ENCODE measurements around the gene PNKD.

Gene PNKD, protein sequence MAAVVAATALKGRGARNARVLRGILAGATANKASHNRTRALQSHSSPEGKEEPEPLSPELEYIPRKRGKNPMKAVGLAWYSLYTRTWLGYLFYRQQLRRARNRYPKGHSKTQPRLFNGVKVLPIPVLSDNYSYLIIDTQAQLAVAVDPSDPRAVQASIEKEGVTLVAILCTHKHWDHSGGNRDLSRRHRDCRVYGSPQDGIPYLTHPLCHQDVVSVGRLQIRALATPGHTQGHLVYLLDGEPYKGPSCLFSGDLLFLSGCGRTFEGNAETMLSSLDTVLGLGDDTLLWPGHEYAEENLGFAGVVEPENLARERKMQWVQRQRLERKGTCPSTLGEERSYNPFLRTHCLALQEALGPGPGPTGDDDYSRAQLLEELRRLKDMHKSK

DNA sequence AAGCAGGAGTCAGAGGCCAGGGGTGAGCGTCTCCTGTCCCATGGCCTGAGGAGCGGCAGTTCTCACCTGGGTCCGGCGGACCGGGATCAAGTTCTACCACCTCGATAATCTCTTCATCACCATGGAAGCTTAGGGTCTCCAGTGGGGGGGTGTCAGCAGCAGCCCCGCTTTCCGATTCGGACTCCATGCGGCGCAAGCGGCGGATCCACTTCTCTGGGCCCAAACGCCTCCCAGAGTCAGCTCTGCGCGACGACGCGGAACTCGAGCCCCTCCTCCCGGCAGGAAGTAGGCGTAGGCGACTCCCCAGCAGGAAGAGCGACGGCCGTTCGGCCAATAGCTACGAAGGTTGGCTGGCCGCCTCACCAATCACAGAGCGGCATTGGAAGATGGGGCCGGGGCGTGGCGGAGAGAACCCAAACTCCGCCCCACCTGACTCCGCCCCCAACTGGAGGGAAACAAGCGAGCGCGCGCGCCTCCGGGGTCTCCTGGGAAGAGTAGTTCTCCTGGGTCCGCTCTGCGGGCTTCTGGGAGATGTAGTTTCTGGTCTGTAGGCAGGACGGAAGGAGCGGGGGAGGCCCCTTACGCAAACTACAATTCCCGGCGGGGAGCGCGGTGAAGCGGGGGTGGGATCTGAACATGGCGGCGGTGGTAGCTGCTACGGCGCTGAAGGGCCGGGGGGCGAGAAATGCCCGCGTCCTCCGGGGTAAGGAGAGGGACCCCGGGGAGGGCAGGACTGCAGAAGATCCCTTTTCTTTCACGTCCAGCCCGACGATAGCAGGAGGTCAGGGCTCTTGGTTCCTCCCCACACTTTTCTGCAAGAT is at the start of gene PNKD, which contains the start of gene AAMP:
PNKD (plus strand) TSS at position 620 of the 821 bp plus-strand sequence; CDS start at position 637, 17 bp downstream.
AAMP (minus strand) TSS at position 238 of the 821 bp plus-strand sequence; CDS start at position 187, 51 bp downstream.
- peak; percentile 97 to 100 for DNase-seq

DNA sequence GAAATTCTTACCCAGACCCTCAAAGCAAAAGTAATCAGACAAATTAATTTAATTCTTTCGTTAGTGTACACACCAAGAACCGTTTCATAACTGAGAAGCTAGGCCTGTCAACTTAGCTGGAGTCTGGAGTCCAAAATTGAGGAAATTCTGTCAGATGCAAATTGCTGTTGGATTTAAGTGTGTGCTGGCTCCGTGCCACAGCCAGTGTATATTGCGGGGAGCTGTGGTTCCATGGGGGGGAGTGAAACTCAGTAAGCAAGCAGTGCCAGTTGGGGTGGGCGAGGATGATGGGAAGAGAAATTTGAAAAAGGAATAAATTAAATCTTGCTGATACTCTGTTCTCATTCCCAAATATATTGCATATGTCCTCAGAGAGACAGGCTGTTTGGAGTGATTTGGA is 49.3 kb upstream of the PNKD start:
- no peak for DNase-seq

DNA sequence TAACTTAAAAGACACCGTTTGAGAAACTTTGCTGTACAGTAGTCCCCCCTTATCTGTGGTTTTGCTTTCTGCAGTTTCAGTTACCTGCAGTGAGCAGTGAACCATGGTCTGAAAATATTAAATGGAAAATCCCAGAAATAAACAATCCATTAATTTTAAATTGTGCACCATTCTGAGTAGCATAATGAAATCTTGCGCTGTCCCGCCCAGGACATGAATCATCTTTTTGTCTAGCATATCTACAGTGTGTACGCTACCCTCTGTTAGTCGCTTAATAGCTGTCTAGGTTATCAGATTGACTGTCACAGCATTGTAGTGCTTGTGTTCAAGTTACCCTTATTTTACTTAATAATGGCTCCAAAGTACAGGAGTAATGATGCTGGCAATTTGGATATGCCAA is 47.3 kb upstream of the PNKD start:
- no peak for DNase-seq

DNA sequence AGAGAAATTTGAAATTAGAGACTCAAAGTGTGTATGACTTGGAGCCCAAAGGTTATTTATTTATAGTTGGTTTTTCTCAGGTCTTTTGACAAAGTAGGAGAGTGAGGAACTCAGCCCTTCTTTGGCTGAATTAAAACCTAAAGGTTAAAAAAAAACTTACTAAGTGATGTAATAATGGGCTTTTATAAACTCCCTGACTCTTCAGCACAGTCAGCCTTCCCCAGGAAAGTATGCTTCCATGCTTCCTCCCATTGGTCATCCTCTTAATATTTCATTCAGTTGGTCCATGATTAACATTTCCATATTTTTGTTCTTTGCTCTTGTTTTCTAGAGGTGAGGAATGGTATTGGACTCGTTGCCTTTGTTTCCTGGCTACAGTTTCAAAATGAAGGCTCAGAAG is 46.1 kb upstream of the PNKD start:
- DNase-seq: no peak

DNA sequence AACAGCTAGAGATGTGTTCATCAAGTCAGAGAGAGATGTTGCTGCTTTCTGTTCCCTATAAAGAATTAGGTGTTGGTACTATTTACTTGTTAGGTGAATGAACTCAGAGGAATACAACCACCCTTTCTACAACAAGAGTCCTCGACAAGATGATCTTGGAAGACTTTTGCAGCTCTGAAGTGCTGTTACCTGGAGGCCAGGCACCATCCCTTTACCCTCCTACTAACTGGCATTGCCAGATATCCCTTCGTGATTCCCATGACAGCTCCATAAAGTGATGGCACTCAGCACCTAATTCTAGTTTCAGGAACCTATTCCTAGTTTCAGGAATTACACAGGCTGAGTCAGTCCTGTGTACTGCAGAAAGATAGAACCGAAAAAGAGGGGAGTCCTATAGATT is 43.4 kb upstream of the PNKD start:
- DNase-seq: no peak

DNA sequence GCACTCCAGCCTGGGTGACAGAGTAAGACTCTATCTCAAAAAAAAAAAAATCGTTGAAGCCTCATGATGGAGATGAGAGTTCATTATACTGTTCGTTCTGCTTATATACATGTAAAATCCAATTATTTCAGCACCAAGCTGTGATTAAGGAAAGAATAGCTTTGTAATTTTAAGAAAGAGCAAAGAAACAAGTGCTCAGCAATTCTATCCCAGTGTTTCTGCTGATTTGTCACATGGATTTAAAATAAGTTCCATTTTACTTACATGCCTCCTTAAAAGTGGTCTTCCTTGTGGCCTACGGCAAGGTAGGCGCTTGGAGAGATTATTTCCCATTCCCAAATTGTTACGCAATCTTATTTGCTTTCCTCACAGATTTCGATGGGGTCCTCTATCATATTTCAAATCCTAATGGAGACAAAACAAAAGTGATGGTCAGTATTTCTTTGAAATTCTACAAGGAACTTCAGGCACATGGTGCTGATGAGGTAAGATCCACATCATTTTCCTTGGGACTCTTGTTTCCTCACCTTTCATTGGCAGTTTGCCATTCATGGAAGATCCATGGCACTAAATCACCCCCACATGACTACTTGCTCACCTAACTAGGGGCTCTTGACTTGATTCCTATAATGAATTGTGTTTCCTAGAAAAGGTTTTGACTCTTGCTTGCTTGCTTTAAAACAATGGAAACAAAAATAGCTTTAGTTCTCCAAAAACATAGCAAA is 41.8 kb upstream of the PNKD start:
- no peak for DNase-seq

DNA sequence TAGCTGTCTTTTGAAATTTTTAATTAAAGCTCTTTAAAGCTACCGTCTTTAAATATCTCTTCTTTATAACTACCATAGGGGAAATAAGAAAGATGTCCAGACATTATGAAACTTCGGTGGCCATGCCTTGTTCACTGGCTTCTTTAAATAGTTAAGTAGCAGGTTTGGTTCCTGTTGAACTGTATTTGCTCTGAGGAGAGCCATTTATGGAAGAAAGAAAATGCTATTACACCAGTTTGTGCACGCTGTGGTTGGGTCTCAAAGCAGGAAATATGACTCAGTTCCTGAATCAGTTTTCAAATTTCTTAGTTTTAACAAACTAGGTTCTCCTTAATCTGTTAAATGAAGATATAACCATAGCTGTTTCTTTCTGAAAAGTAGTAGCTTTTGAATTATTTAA is 41.1 kb upstream of the PNKD start:
- DNase-seq: peak in 1 of 2 donors; percentile 67

DNA sequence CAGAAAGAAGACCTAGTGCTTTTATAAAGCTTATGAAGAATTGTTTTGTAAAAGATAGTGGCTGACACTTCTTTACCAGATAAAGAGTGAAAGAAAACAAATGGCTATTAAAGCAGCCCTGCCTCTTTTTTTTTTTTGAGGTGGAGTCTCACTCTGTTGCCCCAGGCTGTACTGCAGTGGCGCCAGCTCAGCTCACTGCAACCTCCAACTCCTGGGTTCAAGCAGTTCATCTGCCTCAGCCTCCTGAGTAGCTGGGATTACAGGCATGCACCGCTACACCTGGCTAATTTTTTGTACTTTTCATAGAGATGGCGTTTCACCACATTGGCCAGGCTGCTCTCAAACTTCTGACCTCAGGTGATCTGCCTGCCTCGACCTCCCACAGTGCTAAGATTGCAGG is 40.5 kb upstream of the PNKD start:
- DNase-seq: no peak

DNA sequence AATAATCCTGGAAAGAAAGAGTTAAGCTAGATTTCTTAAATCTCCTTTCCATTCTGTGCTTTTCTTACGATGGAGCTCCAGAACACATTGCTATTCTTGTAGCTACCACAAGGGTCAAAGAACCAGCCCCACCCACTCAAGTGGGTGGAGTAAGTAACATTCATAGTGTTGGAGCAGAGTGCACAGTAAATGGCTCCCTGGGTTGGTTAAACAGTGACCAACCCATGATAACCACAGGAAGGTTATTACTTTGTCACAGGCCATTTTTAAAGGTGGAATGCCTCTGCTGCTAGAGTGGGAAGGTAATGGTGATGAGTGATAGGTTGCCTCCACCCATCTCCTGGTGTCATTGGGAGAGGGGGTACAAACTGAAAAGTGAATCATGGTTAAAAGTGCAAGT is 39.4 kb upstream of the PNKD start:
- no peak for DNase-seq

DNA sequence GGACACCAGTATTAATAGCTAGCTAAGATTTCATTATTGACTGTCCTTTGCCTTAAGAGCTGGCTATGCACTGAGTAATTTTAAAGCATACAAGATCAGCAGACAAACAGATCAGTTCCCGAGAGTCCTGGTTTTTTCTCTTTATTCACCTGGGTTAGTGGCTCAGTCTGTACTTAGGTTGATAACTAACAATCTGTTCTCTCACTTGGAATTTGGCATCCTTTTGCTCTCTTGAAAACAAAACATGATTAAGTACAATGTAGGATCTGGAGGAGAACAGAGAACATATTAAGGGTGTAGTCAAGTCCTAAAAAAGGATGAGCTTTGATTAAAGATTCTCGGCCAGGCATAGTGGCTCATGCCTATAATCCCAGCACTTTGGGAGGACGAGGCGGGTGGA is 36.8 kb upstream of the PNKD start:
- no peak for DNase-seq

DNA sequence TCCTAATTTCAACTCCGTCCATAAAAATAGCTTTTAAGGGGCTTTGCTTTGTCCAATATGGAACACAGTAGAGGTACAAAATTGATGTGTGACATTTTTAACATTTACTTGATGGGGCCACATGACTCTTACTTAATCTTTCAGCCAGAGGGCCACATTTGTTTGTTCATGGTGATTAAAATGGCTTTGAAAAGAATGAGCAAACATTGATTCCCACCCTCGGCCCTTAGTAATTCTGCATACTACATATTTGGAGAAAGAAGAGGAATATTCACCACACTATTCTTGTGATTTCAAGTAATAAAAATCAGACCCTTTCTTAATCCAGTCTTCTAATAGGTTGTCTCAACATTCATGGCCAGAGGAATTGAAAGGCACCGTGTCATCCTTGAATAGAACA is 35.8 kb upstream of the PNKD start:
- DNase-seq: no peak

DNA sequence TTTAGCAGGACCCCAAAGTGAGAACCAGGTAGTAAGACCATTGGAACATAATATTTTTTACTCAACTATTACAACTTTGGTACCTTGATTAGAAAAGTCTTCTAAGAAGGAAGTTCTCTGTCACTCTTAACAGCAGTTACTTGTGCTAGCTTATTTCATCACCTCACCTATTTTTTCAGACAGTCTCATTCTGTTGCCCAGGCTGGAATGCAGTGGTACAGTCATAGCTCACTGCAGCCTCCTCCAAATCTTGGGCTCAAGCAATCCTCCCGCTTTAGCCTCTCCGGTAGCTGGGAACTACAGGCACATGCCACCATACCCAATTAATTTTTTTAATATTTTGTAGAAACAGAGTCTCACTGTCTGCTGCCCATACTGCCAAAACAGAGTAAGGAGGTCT is 35.3 kb upstream of the PNKD start:
- no peak for DNase-seq

DNA sequence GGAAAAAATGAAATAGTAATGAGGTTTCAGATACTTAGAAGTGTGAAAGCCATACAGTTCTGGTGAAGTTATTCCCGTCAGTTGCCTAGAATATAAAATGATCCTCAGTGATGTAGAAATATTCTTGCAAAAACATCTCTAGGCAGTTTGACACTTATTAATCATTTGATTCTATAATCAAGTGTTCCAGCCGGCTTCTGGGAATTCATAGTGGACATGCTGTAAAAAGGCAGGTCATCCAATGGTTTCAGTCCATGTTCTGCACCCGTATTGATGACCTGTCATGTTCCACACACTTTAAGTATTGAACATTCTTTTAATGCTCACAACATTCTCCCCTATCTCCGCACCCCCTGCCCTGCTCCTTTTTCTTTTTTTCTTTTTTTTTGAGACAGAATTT is 33.5 kb upstream of the PNKD start:
- DNase-seq: no peak

DNA sequence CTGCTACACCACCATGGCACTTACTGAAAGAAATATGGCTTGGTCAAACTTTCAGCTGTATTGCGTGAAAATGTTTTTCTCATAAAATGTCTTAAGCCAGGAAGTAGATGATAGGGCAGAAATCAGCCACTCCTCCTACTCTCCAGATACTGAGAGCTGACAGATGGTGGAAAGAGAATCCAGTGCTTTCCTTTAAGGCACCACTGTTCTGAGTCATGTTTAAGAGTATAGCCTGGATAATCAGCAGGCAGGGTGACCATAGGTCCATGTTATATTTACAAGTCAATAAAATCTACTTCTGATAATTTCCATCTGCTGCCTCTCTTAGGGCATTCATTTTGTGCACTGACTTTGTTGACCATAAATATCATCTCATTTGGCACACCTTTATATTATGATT is 31.4 kb upstream of the PNKD start:
- DNase-seq: no peak

DNA sequence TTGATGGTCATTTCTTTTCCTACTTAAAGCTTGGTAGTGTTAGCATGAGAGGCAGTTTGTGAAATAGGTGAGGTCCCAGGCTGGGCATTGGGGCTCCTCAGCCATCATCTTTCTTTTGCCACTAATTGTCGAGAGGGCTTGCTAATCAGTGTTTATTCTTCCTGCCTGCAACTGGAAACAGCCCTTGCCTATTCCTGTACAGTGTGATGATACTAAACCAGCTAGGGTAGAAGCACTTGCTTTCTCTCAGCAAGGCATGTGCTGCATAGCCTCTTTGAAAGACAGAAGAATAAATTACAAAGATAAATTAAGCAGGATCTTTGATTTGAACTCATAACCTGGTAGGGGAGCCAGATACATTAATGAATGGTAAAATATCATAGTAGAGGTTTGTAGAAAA is 26.1 kb upstream of the PNKD start:
- DNase-seq: no peak

DNA sequence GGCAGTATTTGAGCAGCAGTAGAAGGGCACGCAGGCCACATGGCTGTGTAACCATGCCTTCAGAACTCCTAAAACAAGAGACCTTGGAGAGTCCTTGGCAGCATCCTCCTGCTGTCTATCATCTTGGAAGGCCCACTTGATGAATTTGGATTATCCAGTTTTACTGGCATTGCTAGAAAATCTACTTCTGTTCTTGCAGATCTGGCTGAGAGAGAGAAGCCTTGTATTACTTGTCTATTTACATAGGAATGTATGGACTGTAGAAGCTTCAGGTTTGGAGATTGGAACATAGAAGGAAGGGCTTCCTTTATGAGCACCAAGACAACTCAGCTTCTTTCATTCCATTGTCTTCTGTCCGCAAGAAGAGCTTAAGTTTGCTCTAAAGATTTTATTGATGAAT is 25.7 kb upstream of the PNKD start:
- DNase-seq: no peak

DNA sequence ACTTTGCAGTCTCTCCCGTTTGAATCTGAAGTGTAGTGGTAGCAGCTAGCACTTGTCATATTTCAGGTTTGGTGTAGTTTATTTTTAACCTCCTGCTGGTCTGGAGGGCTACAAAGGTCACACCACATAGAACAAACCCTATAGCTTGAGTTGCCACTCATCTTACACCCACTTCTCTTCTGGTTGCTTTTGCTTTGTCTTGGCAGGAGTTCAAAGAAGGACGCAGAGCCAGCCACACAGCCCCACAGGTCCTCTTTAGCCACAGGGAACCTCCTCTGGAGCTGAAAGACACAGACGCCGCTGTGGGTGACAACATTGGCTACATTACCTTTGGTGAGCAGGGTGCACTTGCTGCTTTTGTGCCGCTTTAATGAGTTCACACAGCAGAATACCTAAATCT is 25.1 kb upstream of the PNKD start:
- no peak for DNase-seq

DNA sequence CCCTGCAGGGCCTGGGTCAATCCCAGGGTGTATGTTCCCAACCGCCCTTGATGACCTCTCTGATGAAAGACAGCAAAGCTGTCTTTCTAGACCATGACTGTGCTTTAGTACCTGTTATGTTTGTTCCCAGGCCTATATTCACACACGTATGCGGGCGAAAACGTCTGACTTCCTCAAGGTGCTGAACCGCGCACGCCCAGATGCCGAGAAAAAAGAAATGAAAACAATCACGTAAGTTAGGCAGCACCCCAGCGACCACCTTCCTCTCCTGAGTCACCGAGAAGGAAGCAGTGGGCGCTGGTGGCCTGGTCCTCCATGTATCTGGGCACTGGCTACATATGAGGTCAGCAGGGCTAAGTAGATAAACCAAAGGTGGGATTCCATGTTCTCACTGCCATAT is 20.6 kb upstream of the PNKD start:
- no peak for DNase-seq

DNA sequence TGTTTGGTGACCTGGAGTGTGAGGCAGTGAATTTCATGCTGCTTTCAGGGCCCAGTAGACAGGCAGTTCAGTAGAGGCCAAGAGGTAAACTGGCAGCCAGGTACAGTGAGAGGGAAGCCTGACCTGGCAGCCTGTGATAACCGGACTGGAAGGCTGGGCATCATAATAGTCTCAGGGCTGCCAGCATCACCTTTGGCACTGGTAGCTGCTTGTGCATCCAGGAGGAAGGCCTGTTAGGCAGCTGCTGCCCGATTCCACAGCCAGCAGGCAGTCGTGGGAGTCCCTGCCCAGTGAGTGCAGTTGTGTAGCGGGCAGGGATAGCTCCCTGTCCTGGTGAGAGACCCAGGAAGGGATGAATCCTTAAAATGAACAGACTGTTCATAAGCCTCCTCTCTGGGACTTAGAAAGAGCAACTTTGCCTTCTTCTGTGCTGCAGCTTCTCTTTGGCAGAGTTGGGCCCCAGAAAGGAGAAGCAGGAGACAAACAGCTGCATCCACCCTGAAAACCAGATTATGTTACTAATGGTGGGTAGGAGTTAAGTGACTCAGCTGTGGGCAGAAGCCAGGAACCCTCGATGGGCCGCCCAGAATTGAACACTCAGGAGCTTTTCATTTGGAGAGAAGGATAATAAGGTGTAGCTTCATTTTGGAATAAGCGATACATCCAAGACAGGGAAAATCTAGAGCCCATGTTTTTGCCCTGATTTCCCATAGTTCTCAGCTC is 17.6 kb upstream of the PNKD start:
- peak in 1 of 2 donors; percentile 81 for DNase-seq

DNA sequence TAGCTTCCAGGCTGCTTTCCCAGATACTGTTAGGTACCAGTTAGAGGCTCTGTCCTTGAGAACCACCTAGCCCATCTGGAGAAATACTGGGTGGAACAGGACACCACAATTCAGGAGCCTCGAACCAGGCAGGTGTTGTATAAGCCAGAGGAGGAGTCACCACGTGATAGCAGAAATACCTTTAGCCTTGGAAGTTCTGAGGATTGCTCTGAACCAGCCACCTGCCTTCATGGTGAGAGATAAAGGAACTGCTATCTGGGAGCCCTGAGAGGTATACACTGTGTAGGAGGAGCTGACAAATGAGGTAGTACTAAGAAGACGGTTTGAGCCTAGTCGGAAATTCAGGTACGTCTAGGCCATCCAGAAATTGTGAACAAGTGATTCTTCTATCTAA is 17.1 kb upstream of the PNKD start:
- DNase-seq: no peak

DNA sequence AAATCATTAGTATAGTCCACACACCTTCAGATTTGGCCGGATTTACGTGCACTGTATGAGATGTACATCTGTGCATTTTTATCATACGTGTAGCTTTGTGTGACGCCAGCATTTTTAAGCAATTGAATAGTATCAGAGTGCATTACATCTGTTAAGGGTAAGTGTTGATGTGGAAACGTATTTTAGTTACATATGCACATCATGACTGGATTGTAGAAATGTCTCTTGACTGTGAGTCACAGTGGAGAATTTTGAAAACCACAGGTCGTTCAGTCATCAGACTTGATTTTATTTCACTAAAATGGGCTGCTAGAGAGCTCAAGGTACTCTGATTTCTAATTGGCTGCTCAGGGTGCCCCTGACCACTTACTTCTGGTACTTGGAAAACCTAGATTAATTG is 14.9 kb upstream of the PNKD start:
- no peak for DNase-seq

DNA sequence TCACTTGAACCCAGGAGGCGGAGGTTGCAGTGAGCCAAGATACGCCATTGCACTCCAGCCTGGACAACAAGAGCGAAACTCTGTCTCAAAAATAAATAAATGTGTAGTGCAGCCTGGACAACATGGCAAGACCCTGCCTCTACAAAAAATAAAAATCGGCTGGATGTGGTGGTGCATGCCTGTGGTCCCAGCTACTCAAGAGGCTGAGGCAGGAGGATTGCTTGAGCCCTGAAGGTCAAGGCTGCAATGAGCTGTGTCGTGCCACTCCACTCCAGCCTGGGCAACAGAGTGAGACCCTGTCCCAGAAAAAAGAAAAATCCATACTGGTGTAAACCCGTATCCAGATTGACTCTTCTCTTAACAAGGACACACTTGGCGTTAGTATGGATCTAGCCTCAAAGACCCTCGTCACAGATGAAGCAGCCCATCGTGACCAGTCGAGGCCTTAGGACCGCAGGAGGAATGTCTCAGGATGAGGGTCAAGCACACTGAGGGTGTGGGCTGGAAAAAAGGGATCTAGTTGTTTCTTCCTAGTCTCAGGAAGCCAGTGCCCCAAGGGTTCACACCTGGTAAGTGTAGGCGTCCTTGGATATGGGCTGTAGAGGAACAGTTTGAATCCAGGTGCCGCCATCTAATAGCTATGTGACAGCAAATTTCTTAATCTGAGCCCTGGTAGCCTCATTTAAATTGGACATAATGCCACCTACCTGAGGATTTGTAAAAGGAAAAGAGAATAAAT is 13.5 kb upstream of the PNKD start:
- no peak for DNase-seq
